Kidney (tissue), 14 donors: ENCODE data around the gene MED14. TPM values are rescaled to one million over a fixed set of nuclear protein-coding genes. Genes with fewer than 3 reads are reported as not detected.

Source experiments
- DNase-seq, 5 donors: peaks; one replicate each; pipeline ENCODE4 v3.0.0-alpha.2; 2013 to 2020
- FAIRE-seq: peaks from 2 replicates; lab custom pipeline; 2012; peaks lifted over from hg19 to GRCh38; lab: Jason Lieb, UNC
- H3K27ac ChIP-seq, 2 donors: one replicate each; pipeline ENCODE4 v1.7.0; 2013; ENCODE audit warnings: low read depth in 2 of 2, low read length in 2 of 2, inconsistent platforms in 1 of 2
- H3K27me3 ChIP-seq: one replicate; pipeline ENCODE4 v1.7.1; 2013; ENCODE audit warnings: low read length, inconsistent platforms; ENCODE audit not compliant: control insufficient read depth, insufficient read depth
- H3K36me3 ChIP-seq, 3 donors: one replicate each; pipeline versions ENCODE4 v1.7.0 to v1.7.1; 2013; ENCODE audit warnings: low read length in 3 of 3, control low read depth in 1 of 3, inconsistent platforms in 1 of 3; ENCODE audit not compliant: insufficient read depth in 3 of 3, control insufficient read depth in 2 of 3
- H3K4me1 ChIP-seq, 3 donors: one replicate each; pipeline versions ENCODE4 v1.7.0 to v1.7.1; 2013; ENCODE audit warnings: low read length in 3 of 3, inconsistent platforms in 1 of 3, low read depth in 1 of 3; ENCODE audit not compliant: control insufficient read depth in 2 of 3, insufficient read depth in 2 of 3
- H3K4me3 ChIP-seq, 3 donors: one replicate each; pipeline versions ENCODE4 v1.7.0 to v1.8.1; 2013; ENCODE audit warnings: low read length in 3 of 3, control low read depth in 1 of 3, inconsistent platforms in 1 of 3
- H3K9ac ChIP-seq, 3 donors: one replicate each; pipeline versions ENCODE4 v1.7.0 to v1.7.1; 2013; ENCODE audit warnings: low read length in 3 of 3, control low read depth in 1 of 3, inconsistent platforms in 1 of 3
- H3K9me3 ChIP-seq, 3 donors: one replicate each; pipeline versions ENCODE4 v1.7.0 to v1.7.1; 2013; ENCODE audit warnings: low read length in 3 of 3, control low read depth in 1 of 3, inconsistent platforms in 1 of 3; ENCODE audit not compliant: control insufficient read depth in 2 of 3, insufficient read depth in 1 of 3
- intact Hi-C: fragments of 100-400 bp; cut with DNase I; formaldehyde crosslinking; loops from one replicate; pipeline ENCODE4 v1.11.1; 2022
- polyA plus RNA-seq: library from polyadenylated mRNA; stranded (reverse); fragments of 350-450 nt; fragmentation: Illumina TruSeq; extraction: RNeasy Lipid Tissue Mini Kit (QIAGEN cat#74804); gene quantifications from one replicate; pipeline ENCODE4 v1.2.3, GENCODE V29; 2014; ENCODE audit warnings: low read depth, low replicate concordance; ENCODE audit not compliant: insufficient read depth
- total RNA-seq: library from RNA; stranded (reverse); fragmentation: NEBNext Ultra II Directional; extraction: Animal tissue kit (Norgen Biotek cat#: 25700); gene quantifications from one replicate; pipeline ENCODE4 v1.2.1, GENCODE V29; 2021
- TF ChIP-seq, protein P1 (sequence below): IDR thresholded peaks from 3 replicates; pipeline ENCODE4 v1.5.1; 2012; ENCODE audit warnings: mild to moderate bottlenecking, moderate library complexity, borderline replicate concordance; ENCODE audit not compliant: insufficient read depth; ENCODE audit errors: extremely low read depth
- donor health status: control.
- donor health status: control.
- donor health status: control.
- donor health status: control.
- donor health status: control.
- donor health status: DM: yes; HTN: yes; CAD: no.
- donor health status: Normal renal cell carcinoma (clear cell type).

MED14 gene
- total and polyA plus RNA-seq, 2 donors from 2014 or later: 5.9 to 53.7 TPM

DNA sequence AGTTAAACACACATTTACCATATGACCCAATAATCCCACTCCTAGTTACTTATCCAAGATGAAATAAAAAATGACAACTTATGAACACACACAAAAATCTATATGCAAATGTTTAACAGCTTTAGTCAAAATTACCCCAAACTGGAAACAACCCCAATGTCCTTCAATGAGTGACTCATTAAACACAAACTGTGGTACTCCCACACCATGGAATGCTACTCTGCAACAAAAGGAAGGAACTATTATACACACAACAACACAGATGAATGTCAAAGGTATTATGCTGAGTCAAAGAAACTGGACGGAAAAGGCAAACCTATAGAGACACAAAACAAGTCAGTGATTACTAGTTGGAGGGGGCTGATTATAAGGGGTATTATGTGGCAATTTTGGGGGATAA is 40.5 kb downstream of the MED14 start:
- TF ChIP-seq, protein P1, sequence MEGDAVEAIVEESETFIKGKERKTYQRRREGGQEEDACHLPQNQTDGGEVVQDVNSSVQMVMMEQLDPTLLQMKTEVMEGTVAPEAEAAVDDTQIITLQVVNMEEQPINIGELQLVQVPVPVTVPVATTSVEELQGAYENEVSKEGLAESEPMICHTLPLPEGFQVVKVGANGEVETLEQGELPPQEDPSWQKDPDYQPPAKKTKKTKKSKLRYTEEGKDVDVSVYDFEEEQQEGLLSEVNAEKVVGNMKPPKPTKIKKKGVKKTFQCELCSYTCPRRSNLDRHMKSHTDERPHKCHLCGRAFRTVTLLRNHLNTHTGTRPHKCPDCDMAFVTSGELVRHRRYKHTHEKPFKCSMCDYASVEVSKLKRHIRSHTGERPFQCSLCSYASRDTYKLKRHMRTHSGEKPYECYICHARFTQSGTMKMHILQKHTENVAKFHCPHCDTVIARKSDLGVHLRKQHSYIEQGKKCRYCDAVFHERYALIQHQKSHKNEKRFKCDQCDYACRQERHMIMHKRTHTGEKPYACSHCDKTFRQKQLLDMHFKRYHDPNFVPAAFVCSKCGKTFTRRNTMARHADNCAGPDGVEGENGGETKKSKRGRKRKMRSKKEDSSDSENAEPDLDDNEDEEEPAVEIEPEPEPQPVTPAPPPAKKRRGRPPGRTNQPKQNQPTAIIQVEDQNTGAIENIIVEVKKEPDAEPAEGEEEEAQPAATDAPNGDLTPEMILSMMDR: no peak
- intact Hi-C loops: no loop called here
- Histone ChIP-seq H3K4me3 (no peak overlapping the region), H3K27ac (no peak overlapping the region), H3K9ac (no peak overlapping the region), H3K27me3 (no peaks in the 10 kb centered on the region), H3K9me3 (no peaks in the 10 kb centered on the region), H3K36me3 (peaks cover 3 to 26% (median 6%) of the 10 kb centered on the region in 3 donors), H3K4me1 (no peaks in the 10 kb centered on the region)
- FAIRE-seq (peak; percentile 15), DNase-seq (no peak)

DNA sequence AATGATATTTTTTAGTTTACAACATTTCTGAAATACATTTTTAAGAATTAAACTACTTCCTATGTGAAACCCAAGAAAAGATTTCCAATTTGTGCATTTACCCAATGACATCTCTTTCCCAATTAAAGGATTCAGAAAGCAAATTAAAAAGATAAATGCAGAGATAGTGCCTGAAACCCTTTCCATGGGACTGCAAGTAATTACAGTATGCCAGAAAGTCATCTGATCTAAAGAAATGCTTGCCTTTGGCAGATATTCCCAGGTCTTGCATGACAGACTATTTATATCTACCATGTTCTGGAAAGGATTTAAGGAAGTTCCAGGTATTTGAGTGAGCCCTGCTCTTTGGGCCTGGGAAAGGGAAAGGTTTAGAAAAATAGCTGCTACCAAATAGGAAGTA is 46.4 kb downstream of the MED14 start:
- Histone ChIP-seq H3K9me3 (no peaks in the 10 kb centered on the region), H3K27ac (no peak overlapping the region), H3K9ac (no peak overlapping the region), H3K4me1 (peaks cover 0 to 12% (median 7%) of the 10 kb centered on the region in 3 donors), H3K4me3 (no peak overlapping the region), H3K36me3 (peaks cover 2 to 23% (median 3%) of the 10 kb centered on the region in 3 donors), H3K27me3 (peaks cover 2% of the 10 kb centered on the region)
- DNase-seq (no peak), FAIRE-seq (no peak)
- TF ChIP-seq, protein P1: no peak
- intact Hi-C loops: no loop called here

DNA sequence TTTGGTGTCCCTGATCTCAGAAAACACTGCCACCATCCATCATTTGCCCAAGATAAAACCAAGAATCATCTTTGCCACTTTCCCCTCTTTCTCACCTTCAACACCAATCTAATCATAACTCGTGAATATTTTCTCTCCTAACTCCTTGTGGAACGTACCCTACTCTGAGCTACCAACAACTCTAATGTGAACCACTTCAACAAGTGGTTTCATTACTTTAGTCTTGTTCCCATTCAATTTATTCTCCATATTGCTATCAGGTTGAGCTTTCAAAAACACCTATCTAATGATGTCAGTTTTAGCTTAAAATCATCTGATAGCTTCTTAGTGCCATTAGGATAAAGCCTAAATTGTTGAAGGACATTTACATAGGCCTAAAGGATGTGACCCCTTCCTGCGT is 48.2 kb downstream of the MED14 start:
- Histone ChIP-seq H3K9me3 (no peaks in the 10 kb centered on the region), H3K27me3 (peaks cover 5% of the 10 kb centered on the region), H3K4me1 (peaks cover 0 to 16% (median 7%) of the 10 kb centered on the region in 3 donors), H3K4me3 (no peak overlapping the region), H3K36me3 (peaks cover 2 to 28% (median 3%) of the 10 kb centered on the region in 3 donors), H3K9ac (no peak overlapping the region), H3K27ac (no peak overlapping the region)
- TF ChIP-seq, protein P1: no peak
- intact Hi-C loops: no loop called here
- FAIRE-seq: no peak
- no peak for DNase-seq

DNA sequence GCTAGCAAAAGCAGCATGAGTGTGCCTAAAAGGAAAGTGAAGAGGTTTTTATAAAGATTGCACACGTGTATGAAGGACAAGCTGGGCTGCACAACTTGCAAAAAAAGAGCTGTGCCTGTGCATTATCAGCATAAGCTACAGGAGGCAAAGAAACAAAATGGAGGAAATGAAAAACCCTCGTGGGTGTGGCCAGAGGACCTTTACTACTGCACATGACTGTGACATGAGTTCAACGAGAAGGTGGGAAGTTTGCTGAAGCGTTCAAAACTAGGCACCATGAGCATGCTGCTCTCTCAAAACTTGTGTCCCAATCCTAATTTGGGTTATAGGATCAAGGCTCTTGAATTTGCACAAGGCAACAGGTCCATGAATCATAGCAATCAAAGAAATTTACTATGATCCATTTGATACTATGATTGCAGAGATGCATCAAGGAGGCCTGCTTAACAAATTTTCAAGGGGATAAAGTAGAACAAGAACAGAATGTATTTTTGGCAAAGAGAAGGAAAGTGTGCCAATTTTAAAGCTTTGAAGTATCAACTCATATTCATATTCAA is 49.9 kb downstream of the MED14 start:
- intact Hi-C loops: no loop called here
- FAIRE-seq (no peak), DNase-seq (peak in 1 of 5 donors; percentile 3)
- Histone ChIP-seq H3K27ac (no peak overlapping the region), H3K36me3 (peaks cover 3 to 27% (median 4%) of the 10 kb centered on the region in 3 donors), H3K9me3 (no peaks in the 10 kb centered on the region), H3K9ac (no peak overlapping the region), H3K4me3 (no peak overlapping the region), H3K4me1 (peaks cover 0 to 16% (median 7%) of the 10 kb centered on the region in 3 donors), H3K27me3 (peaks cover 5% of the 10 kb centered on the region)
- TF ChIP-seq, protein P1: no peak
